Esophagus muscularis mucosa (tissue), 4 donors: ENCODE results near the gene PCGF2.

Experiments used
- CTCF ChIP-seq, 3 experiments: fragments of 200-600 bp in 2 of 3; fragments of 450-650 bp in 1 of 3; sonication (generic) in 2 of 3; IDR thresholded peaks; one replicate each; pipeline ENCODE4 v1.5.1; 2017 to 2019; ENCODE audit warnings: antibody characterized with exemption in 3 of 3, mild to moderate bottlenecking in 2 of 3, moderate library complexity in 1 of 3
- EP300 ChIP-seq: sonication (generic); formaldehyde crosslinking; IDR thresholded peaks from one replicate; pipeline ENCODE4 v1.6.1; 2017; ENCODE audit warnings: antibody characterized with exemption
- POLR2A ChIP-seq: fragments of 450-650 bp; IDR thresholded peaks from one replicate; pipeline ENCODE4 v1.6.1; 2017; ENCODE audit warnings: antibody characterized with exemption, moderate library complexity, mild to moderate bottlenecking, low read depth
- POLR2AphosphoS5 ChIP-seq, 2 donors: sonication (generic); formaldehyde crosslinking; IDR thresholded peaks; one replicate each; pipeline ENCODE4 v1.6.1; 2017; ENCODE audit warnings: antibody characterized with exemption in 2 of 2

- TF ChIP-seq CTCF (IDR thresholded peaks at IDR 0.05): no peak
- no peak for TF ChIP-seq POLR2A
- no peak for TF ChIP-seq EP300
- TF ChIP-seq POLR2AphosphoS5 (IDR thresholded peaks at IDR 0.05): no peak
Observed at GRCh38 chr17:38753071-38753506, 5.0 kb upstream of the PCGF2 start.
